ENCODE data around the gene PIM2. TPM values are rescaled to one million over a fixed set of nuclear protein-coding genes. Genes with fewer than 3 reads are reported as not detected.

Gene PIM2
- total RNA-seq, 2 donors from 2014 or later = 2.3 to 7.9 TPM

- Histone ChIP-seq H3K4me3 (no peak overlapping the region), H3K9me3 (no peaks in the 10 kb centered on the region), H3K27me3 (no peaks in the 10 kb centered on the region), H3K4me1 (peaks cover 7% of the 10 kb centered on the region), H3K36me3 (replicated peaks in 1 of 2; ENCODE audit: insufficient read depth in 1 of 2, low read depth in 2 of 2) (peaks cover 0 to 5% of the 10 kb centered on the region in 2 donors), H3K27ac (no peak overlapping the region)
- no peak for DNase-seq
- 77 to 80% methylated on average over 6 to 7 of the region's 8 CpGs for WGBS, 2 donors
- no peak for ATAC-seq
- TF ChIP-seq POLR2A (IDR thresholded peaks at IDR 0.05) = no peak
- TF ChIP-seq, protein P1, sequence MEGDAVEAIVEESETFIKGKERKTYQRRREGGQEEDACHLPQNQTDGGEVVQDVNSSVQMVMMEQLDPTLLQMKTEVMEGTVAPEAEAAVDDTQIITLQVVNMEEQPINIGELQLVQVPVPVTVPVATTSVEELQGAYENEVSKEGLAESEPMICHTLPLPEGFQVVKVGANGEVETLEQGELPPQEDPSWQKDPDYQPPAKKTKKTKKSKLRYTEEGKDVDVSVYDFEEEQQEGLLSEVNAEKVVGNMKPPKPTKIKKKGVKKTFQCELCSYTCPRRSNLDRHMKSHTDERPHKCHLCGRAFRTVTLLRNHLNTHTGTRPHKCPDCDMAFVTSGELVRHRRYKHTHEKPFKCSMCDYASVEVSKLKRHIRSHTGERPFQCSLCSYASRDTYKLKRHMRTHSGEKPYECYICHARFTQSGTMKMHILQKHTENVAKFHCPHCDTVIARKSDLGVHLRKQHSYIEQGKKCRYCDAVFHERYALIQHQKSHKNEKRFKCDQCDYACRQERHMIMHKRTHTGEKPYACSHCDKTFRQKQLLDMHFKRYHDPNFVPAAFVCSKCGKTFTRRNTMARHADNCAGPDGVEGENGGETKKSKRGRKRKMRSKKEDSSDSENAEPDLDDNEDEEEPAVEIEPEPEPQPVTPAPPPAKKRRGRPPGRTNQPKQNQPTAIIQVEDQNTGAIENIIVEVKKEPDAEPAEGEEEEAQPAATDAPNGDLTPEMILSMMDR (IDR thresholded peaks at IDR 0.05) = no peak
- intact Hi-C loops (cut with DNase I) = no loop called here
These were observed 14.6 kb downstream of the PIM2 start for GRCh38 chrX:48904180-48904579.

DNA sequence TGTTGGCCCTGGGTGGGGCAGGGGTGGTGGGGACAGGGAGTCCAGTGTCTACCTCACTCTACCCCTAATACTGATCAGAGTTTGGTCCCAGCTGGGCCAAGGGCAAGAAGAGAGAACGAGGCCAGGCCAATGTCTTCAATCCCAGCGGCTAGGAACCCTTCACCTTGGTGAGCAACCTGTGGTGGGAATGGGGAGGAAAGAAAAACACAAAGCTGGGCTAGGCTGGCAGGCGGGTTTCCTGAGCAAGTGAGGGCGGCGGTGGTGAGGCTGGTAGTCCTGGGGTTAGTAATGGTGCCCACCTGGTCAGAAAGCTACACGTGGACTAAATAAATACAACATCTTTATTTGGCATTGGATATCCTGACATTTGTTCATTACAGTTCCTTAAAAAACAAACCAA is 15.5 kb downstream of the PIM2 start:
- intact Hi-C loops (cut with DNase I) = no loop called here
- ATAC-seq (no peak), DNase-seq (no peak)
- no peaks in the 10 kb centered on the region for H3K27me3 ChIP-seq
- peaks cover 0 to 5% of the 10 kb centered on the region in 2 donors for H3K36me3 ChIP-seq (replicated peaks in 1 of 2; ENCODE audit: insufficient read depth in 1 of 2, low read depth in 2 of 2)
- 83% methylated on average over 5 to 6 of the region's 6 CpGs for WGBS, 2 donors
- TF ChIP-seq, protein P1 (IDR thresholded peaks at IDR 0.05) = no peak
- TF ChIP-seq POLR2A (IDR thresholded peaks at IDR 0.05) = no peak
- no peak overlapping the region for H3K27ac ChIP-seq
- H3K4me3 ChIP-seq = no peak overlapping the region
- no peaks in the 10 kb centered on the region for H3K9me3 ChIP-seq
- H3K4me1 ChIP-seq = peaks cover 11% of the 10 kb centered on the region

- peaks cover 0 to 5% of the 10 kb centered on the region in 2 donors for H3K36me3 ChIP-seq (replicated peaks in 1 of 2; ENCODE audit: insufficient read depth in 1 of 2, low read depth in 2 of 2)
- ATAC-seq = no peak
- intact Hi-C loops (cut with DNase I) = no loop called here
These were observed 16.0 kb downstream of the PIM2 start for GRCh38 chrX:48902776-48903175.

DNA sequence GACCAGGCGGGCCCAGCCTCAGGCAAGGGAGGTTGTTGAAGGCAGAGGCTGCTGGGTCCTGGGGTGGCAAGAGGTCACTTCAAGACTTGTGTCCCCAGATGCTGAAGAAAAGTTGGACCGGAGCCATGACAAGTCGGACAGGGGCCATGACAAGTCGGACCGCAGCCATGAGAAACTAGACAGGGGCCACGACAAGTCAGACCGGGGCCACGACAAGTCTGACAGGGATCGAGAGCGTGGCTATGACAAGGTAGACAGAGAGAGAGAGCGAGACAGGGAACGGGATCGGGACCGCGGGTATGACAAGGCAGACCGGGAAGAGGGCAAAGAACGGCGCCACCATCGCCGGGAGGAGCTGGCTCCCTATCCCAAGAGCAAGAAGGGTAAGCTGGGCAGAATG is 16.7 kb downstream of the PIM2 start:
- H3K27me3 ChIP-seq = no peaks in the 10 kb centered on the region
- ATAC-seq (no peak), DNase-seq (no peak)
- peaks cover 11% of the 10 kb centered on the region for H3K4me1 ChIP-seq
- intact Hi-C loops (cut with DNase I) = no loop called here
- no peak for TF ChIP-seq POLR2A (IDR thresholded peaks at IDR 0.05)
- TF ChIP-seq, protein P1 (IDR thresholded peaks at IDR 0.05) = no peak
- H3K9me3 ChIP-seq = no peaks in the 10 kb centered on the region
- peaks cover 0 to 5% of the 10 kb centered on the region in 2 donors for H3K36me3 ChIP-seq (replicated peaks in 1 of 2; ENCODE audit: insufficient read depth in 1 of 2, low read depth in 2 of 2)
- 84 to 86% methylated on average over 20 of the region's 20 CpGs for WGBS, 2 donors
- no peak overlapping the region for H3K27ac ChIP-seq
- no peak overlapping the region for H3K4me3 ChIP-seq

More at GRCh38 chrX:48902776-48903175, 16.0 kb downstream of the PIM2 start:
- DNase-seq = no peak
- WGBS, 2 donors = 91% methylated on average over 6 of the region's 14 CpGs; no CpG with 5 or more reads in 1 of the 2 donors
- Histone ChIP-seq H3K27ac (no peak overlapping the region), H3K4me3 (no peak overlapping the region), H3K4me1 (peaks cover 11% of the 10 kb centered on the region), H3K9me3 (no peaks in the 10 kb centered on the region), H3K27me3 (no peaks in the 10 kb centered on the region)
- no peak for TF ChIP-seq POLR2A (IDR thresholded peaks at IDR 0.05)
- TF ChIP-seq, protein P1 (IDR thresholded peaks at IDR 0.05) = no peak

DNA sequence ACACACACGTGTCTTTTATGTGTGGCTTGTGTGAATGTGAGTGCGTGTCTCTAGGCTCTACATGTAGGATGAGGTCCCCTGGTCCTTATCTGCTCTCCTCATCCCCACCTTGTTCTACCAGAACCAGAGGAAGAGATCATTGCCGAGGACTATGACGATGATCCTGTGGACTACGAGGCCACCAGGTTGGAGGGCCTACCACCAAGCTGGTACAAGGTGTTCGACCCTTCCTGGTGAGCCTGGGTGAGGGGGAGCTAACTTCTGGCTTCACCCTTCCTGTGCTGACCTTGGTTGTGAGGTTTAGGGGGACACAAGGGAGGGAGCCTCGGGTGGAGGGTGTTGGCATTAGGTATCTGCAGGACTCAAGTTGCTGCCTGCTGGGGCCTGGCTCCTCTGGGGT is 17.8 kb downstream of the PIM2 start:
- no peak overlapping the region for H3K4me3 ChIP-seq
- no peak for DNase-seq
- no peak for ATAC-seq
- H3K36me3 ChIP-seq (replicated peaks in 1 of 2; ENCODE audit: insufficient read depth in 1 of 2, low read depth in 2 of 2) = peaks cover 0 to 5% of the 10 kb centered on the region in 2 donors
- no peak overlapping the region for H3K27ac ChIP-seq
- peaks cover 18% of the 10 kb centered on the region for H3K4me1 ChIP-seq
- H3K9me3 ChIP-seq = no peaks in the 10 kb centered on the region
- 80 to 81% methylated on average over 2 to 5 of the region's 7 CpGs for WGBS, 2 donors
- no peaks in the 10 kb centered on the region for H3K27me3 ChIP-seq
- no peak for TF ChIP-seq POLR2A (IDR thresholded peaks at IDR 0.05)
- TF ChIP-seq, protein P1 (IDR thresholded peaks at IDR 0.05) = no peak
- intact Hi-C loops (cut with DNase I) = no loop called here
